Chondrocyte (in vitro differentiated cells): ENCODE measurements around the gene AHR. TPM values are rescaled to one million over a fixed set of nuclear protein-coding genes. Genes with fewer than 3 reads are reported as not detected.

Source experiments
- DNase-seq: peaks from one replicate; pipeline ENCODE4 v3.0.0; 2021; ENCODE audit warnings: mixed read lengths, low spot score
- H3K27ac Mint-ChIP-seq: one replicate; pipeline ENCODE4 v1.8.0; 2021; ENCODE audit warnings: mild to moderate bottlenecking, moderate library complexity, mixed read lengths; ENCODE audit not compliant: unreplicated experiment
- H3K27me3 Mint-ChIP-seq: 2 replicates; pipeline ENCODE4 v1.8.0; 2021; ENCODE audit warnings: low read depth, mixed read lengths
- H3K36me3 Mint-ChIP-seq: 2 replicates; pipeline ENCODE4 v1.8.0; 2021; ENCODE audit warnings: low read depth, mixed read lengths
- H3K4me1 Mint-ChIP-seq: 2 replicates; pipeline ENCODE4 v1.8.0; 2021; ENCODE audit warnings: low read depth, mild to moderate bottlenecking, mixed read lengths
- H3K4me3 Mint-ChIP-seq: one replicate; pipeline ENCODE4 v1.8.0; 2021; ENCODE audit warnings: mild to moderate bottlenecking, moderate library complexity, mixed read lengths; ENCODE audit not compliant: unreplicated experiment
- H3K9me3 Mint-ChIP-seq: 2 replicates; pipeline ENCODE4 v1.8.0; 2021; ENCODE audit warnings: low read depth, mixed read lengths
- CTCF ChIP-seq: fragments of 200-600 bp; sonication (generic); IDR thresholded peaks from 2 replicates; pipeline ENCODE4 v1.5.0; 2021; ENCODE audit warnings: antibody characterized with exemption, mild to moderate bottlenecking, moderate library complexity
- total RNA-seq: library from RNA; stranded (reverse); gene quantifications from 3 replicates; pipeline ENCODE4 v1.2.1, GENCODE V29; 2021

AHR gene
- total RNA-seq, 1 donor from 2014 or later = 143 TPM

GRCh38 chr7:17359610-17360009 is 61.2 kb downstream of the AHR start:
- H3K9me3 Mint-ChIP-seq = peaks cover 6% of the 10 kb centered on the region
- H3K36me3 Mint-ChIP-seq = peaks cover 15% of the 10 kb centered on the region
- no peaks in the 10 kb centered on the region for H3K27me3 Mint-ChIP-seq
- peak overlapping the region; percentile 30 for H3K27ac Mint-ChIP-seq
- peaks cover 21% of the 10 kb centered on the region for H3K4me1 Mint-ChIP-seq
- no peak for TF ChIP-seq CTCF
- H3K4me3 Mint-ChIP-seq = no peak overlapping the region
- DNase-seq = no peak

- DNase-seq = no peak
- H3K36me3 Mint-ChIP-seq = peaks cover 6% of the 10 kb centered on the region
These were observed 64.1 kb downstream of the AHR start for GRCh38 chr7:17362439-17363105.

GRCh38 chr7:17364671-17365070 is 66.2 kb downstream of the AHR start:
- Mint-ChIP-seq H3K27ac (no peak overlapping the region), H3K27me3 (no peaks in the 10 kb centered on the region), H3K9me3 (peaks cover 3% of the 10 kb centered on the region), H3K4me1 (peaks cover 45% of the 10 kb centered on the region), H3K4me3 (no peak overlapping the region), H3K36me3 (peaks cover 2% of the 10 kb centered on the region)
- no peak for DNase-seq
- TF ChIP-seq CTCF = no peak

More at GRCh38 chr7:17362439-17363105, 64.1 kb downstream of the AHR start:
- TF ChIP-seq CTCF = no peak
- H3K27me3 Mint-ChIP-seq = no peaks in the 10 kb centered on the region
- peak overlapping the region; percentile 7 for H3K27ac Mint-ChIP-seq
- H3K4me1 Mint-ChIP-seq = peaks cover 31% of the 10 kb centered on the region
- H3K4me3 Mint-ChIP-seq = no peak overlapping the region
- H3K9me3 Mint-ChIP-seq = peaks cover 6% of the 10 kb centered on the region

- Mint-ChIP-seq H3K36me3 (peaks cover 2% of the 10 kb centered on the region), H3K9me3 (peaks cover 3% of the 10 kb centered on the region), H3K27ac (no peak overlapping the region), H3K4me1 (peaks cover 53% of the 10 kb centered on the region), H3K27me3 (no peaks in the 10 kb centered on the region), H3K4me3 (no peak overlapping the region)
- DNase-seq = no peak
- TF ChIP-seq CTCF = no peak
These were observed 67.3 kb downstream of the AHR start for GRCh38 chr7:17365775-17366174.

- Mint-ChIP-seq H3K27ac (peak overlapping the region; percentile 91), H3K36me3 (no peaks in the 10 kb centered on the region), H3K9me3 (no peaks in the 10 kb centered on the region), H3K4me3 (peak overlapping the region; percentile 23), H3K4me1 (peaks cover 70% of the 10 kb centered on the region), H3K27me3 (no peaks in the 10 kb centered on the region)
- no peak for TF ChIP-seq CTCF
- no peak for DNase-seq
These were observed 69.0 kb downstream of the AHR start for GRCh38 chr7:17367502-17367901.
